Measurements from ENCODE around the gene RAET1G.
"Not testable (repeated sequence)": the region's sequence is repeated elsewhere in the genome, so short reads cannot be mapped to it uniquely, and the experiment has no call there.

GRCh38 chr6:149945276-149945675 is 22.4 kb upstream of the RAET1G start:
- not testable (repeated sequence) for TF ChIP-seq FOXM1 (CRISPR knock-in tag; IDR thresholded peaks at IDR 0.05); THRA (CRISPR knock-in tag; IDR thresholded peaks at IDR 0.05; ENCODE audit: borderline replicate concordance); NFE2L1 (CRISPR knock-in tag; IDR thresholded peaks at IDR 0.05; ENCODE audit: borderline replicate concordance); MAFK (conservative IDR thresholded peaks at IDR 0.05 in 1 of 2, IDR thresholded peaks at IDR 0.05 in 1 of 2; ENCODE audit: low read length in 2 of 2); MTF1 (CRISPR knock-in tag; IDR thresholded peaks at IDR 0.05); ZHX1 (CRISPR knock-in tag; IDR thresholded peaks at IDR 0.05; ENCODE audit: low read depth); ZNF784 (CRISPR knock-in tag; IDR thresholded peaks at IDR 0.05; ENCODE audit: borderline replicate concordance); FOXA3 (CRISPR knock-in tag; IDR thresholded peaks at IDR 0.05)
- TF ChIP-seq, protein P1, sequence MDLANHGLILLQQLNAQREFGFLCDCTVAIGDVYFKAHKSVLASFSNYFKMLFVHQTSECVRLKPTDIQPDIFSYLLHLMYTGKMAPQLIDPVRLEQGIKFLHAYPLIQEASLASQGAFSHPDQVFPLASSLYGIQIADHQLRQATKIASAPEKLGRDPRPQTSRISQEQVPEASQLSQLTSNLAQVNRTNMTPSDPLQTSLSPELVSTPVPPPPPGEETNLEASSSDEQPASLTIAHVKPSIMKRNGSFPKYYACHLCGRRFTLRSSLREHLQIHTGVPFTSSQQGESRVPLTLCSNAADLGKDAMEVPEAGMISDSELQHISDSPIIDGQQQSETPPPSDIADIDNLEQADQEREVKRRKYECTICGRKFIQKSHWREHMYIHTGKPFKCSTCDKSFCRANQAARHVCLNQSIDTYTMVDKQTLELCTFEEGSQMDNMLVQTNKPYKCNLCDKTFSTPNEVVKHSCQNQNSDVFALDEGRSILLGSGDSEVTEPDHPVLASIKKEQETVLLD (CRISPR knock-in tag; IDR thresholded peaks at IDR 0.05; ENCODE audit: low read depth): not testable (repeated sequence)
- TF ChIP-seq, protein P2, sequence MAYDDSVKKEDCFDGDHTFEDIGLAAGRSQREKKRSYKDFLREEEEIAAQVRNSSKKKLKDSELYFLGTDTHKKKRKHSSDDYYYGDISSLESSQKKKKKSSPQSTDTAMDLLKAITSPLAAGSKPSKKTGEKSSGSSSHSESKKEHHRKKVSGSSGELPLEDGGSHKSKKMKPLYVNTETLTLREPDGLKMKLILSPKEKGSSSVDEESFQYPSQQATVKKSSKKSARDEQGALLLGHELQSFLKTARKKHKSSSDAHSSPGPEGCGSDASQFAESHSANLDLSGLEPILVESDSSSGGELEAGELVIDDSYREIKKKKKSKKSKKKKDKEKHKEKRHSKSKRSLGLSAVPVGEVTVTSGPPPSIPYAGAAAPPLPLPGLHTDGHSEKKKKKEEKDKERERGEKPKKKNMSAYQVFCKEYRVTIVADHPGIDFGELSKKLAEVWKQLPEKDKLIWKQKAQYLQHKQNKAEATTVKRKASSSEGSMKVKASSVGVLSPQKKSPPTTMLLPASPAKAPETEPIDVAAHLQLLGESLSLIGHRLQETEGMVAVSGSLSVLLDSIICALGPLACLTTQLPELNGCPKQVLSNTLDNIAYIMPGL (CRISPR knock-in tag; IDR thresholded peaks at IDR 0.05; ENCODE audit: borderline replicate concordance in 1 of 2, low read depth in 1 of 2): not testable (repeated sequence)
